K562 (cell line): ENCODE results near the gene MIER2. TPM values are rescaled to one million over a fixed set of nuclear protein-coding genes. Genes with fewer than 3 reads are reported as not detected.

Experiments
- ATAC-seq: fragments of 200-7000 bp; cut with Tn5 transposase; 3 replicates; pipeline ENCODE4 v1.9.1; 2020; ENCODE audit warnings: moderate library complexity
- BruUV-seq: library from RNA; stranded (reverse); fragments of 400-500 nt; replicated peaks from 2 replicates; lab custom pipeline; 2021; lab: Mats Ljungman, UMichigan
- CTCF ChIA-PET: fragments of 300-600 bp; formaldehyde crosslinking; extraction: SDS; loops from one replicate; lab custom pipeline; 2021; ENCODE audit warnings: low intra/inter-chr PET ratio; lab: Yijun Ruan, JAX
- POLR2A ChIA-PET: fragments of 300-600, 350-650 bp; sonication (Branson Sonifier 250); formaldehyde crosslinking; extraction: SDS; loops from one replicate; lab custom pipeline; 2021; ENCODE audit warnings: antibody characterized with exemption, inconsistent platforms; lab: Yijun Ruan, JAX
- DNase-seq, 4 experiments: peaks; one replicate each; pipeline versions ENCODE4 v3.0.0 to v3.0.0-alpha.2; 2011 to 2018; ENCODE audit warnings: low spot score in 3 of 4, mixed read lengths in 3 of 4; ENCODE audit errors: extremely low read depth in 1 of 4
- FAIRE-seq: peaks from 2 replicates; lab custom pipeline; 2011; peaks lifted over from hg19 to GRCh38; lab: Jason Lieb, UNC
- H2AFZ ChIP-seq: 2 replicates; pipeline ENCODE4 v1.6.0; 2011; ENCODE audit warnings: low read depth, low read length, control low read depth, inconsistent platforms
- H3K27ac ChIP-seq: fragments of 200-600 bp; 3 replicates; pipeline ENCODE4 v1.8.0; 2011; ENCODE audit warnings: low read depth, mild to moderate bottlenecking, control low read depth, inconsistent platforms, low read length, moderate library complexity, mixed read lengths; ENCODE audit errors: extremely low read depth
- H3K27me3 ChIP-seq, 2 experiments: fragments of 300-600 bp in 1 of 2; 2 replicates in 1 of 2; 3 replicates in 1 of 2; pipeline versions ENCODE4 v1.6.0 to v1.8.0; 2011; ENCODE audit warnings: inconsistent platforms in 2 of 2, low read length in 2 of 2, mild to moderate bottlenecking in 1 of 2, mixed read lengths in 1 of 2, moderate library complexity in 1 of 2; ENCODE audit not compliant: control insufficient read depth in 2 of 2, insufficient read depth in 2 of 2
- H3K36me3 ChIP-seq: fragments of 300-600 bp; 3 replicates; pipeline ENCODE4 v1.8.0; 2011; ENCODE audit warnings: mild to moderate bottlenecking, low read length, inconsistent platforms; ENCODE audit not compliant: control insufficient read depth, insufficient read depth
- H3K4me1 ChIP-seq, 2 experiments: fragments of 200-600 bp in 1 of 2; replicated peaks in 1 of 2; 2 replicates in 1 of 2; 3 replicates in 1 of 2; pipeline versions ENCODE4 v1.5.1 to v1.8.0; 2011; ENCODE audit warnings: inconsistent platforms in 2 of 2, low read length in 2 of 2, mild to moderate bottlenecking in 1 of 2, mixed read lengths in 1 of 2, moderate library complexity in 1 of 2; ENCODE audit not compliant: control insufficient read depth in 2 of 2, insufficient read depth in 2 of 2
- H3K4me2 ChIP-seq: 2 replicates; pipeline ENCODE4 v1.6.1; 2011; ENCODE audit warnings: low read length, control low read depth, inconsistent platforms, mixed read lengths; ENCODE audit not compliant: insufficient read depth
- H3K4me3 ChIP-seq: fragments of 200-600 bp; sonication (generic), shearing (Covaris generic); 2 replicates; pipeline ENCODE4 v1.5.1; 2016; ENCODE audit warnings: control low read depth, inconsistent platforms
- H3K79me2 ChIP-seq: fragments of 200-600 bp; 3 replicates; pipeline ENCODE4 v1.8.0; 2011; ENCODE audit warnings: low read length, inconsistent platforms; ENCODE audit not compliant: control insufficient read depth, insufficient read depth
- H3K9ac ChIP-seq, 2 experiments: 2 replicates each; pipeline versions ENCODE4 v1.6.0 to v1.6.1; 2011; ENCODE audit warnings: low read depth in 2 of 2, low read length in 2 of 2, control low read depth in 1 of 2, inconsistent platforms in 1 of 2, mild to moderate bottlenecking in 1 of 2, mixed read lengths in 1 of 2; ENCODE audit not compliant: insufficient read depth in 1 of 2
- H3K9me1 ChIP-seq: one replicate; pipeline ENCODE4 v1.6.0; 2011; ENCODE audit warnings: inconsistent platforms, mild to moderate bottlenecking, low read length, moderate library complexity; ENCODE audit not compliant: control insufficient read depth, insufficient read depth
- H3K9me3 ChIP-seq: replicated peaks from 2 replicates; pipeline ENCODE4 v1.5.1; 2011; ENCODE audit warnings: low read depth, low read length, inconsistent platforms; ENCODE audit not compliant: control insufficient read depth, insufficient read depth
- H4K20me1 ChIP-seq: replicated peaks from 2 replicates; pipeline ENCODE4 v1.6.1; 2011; ENCODE audit warnings: low read length, inconsistent platforms, mixed read lengths; ENCODE audit not compliant: control insufficient read depth, insufficient read depth
- ATF2 ChIP-seq: sonication (generic); formaldehyde crosslinking; IDR thresholded peaks from 2 replicates; pipeline ENCODE4 v1.8.1; 2022; ENCODE audit warnings: missing genetic modification reagents
- CBX3 ChIP-seq, 2 experiments: IDR thresholded peaks; 1 replicate in 1 of 2; 2 replicates in 1 of 2; pipeline ENCODE4 v1.6.1; 2012; ENCODE audit warnings: inconsistent platforms in 2 of 2, low read length in 2 of 2, borderline replicate concordance in 1 of 2, control low read depth in 1 of 2
- CREB5 ChIP-seq: fragments of 250-450 bp; sonication (Bioruptor Pico); IDR thresholded peaks from 2 replicates; pipeline ENCODE4 v1.5.0; 2020; ENCODE audit warnings: mild to moderate bottlenecking
- E2F5 ChIP-seq: sonication (generic); formaldehyde crosslinking; IDR thresholded peaks from 2 replicates; pipeline ENCODE4 v1.8.0; 2022; ENCODE audit warnings: mild to moderate bottlenecking, missing genetic modification reagents
- HNRNPL ChIP-seq: fragments of 200-400 bp; formaldehyde crosslinking; IDR thresholded peaks from 2 replicates; pipeline ENCODE4 v1.6.1; 2017; ENCODE audit warnings: low read depth, mild to moderate bottlenecking, low read length
- RBFOX2 ChIP-seq: fragments of 200-400 bp; formaldehyde crosslinking; IDR thresholded peaks from 2 replicates; pipeline ENCODE4 v1.6.1; 2017; ENCODE audit warnings: low read depth, mild to moderate bottlenecking, low read length, moderate library complexity
- USF1 ChIP-seq: sonication (generic); formaldehyde crosslinking; IDR thresholded peaks from 2 replicates; pipeline ENCODE4 v1.9.0; 2022; ENCODE audit warnings: mild to moderate bottlenecking, missing genetic modification reagents
- ZFP91 ChIP-seq: sonication (generic); formaldehyde crosslinking; IDR thresholded peaks from 2 replicates; pipeline ENCODE4 v1.8.0; 2022; ENCODE audit warnings: mild to moderate bottlenecking, missing genetic modification reagents
- ZNF316 ChIP-seq: fragments of 450-650 bp; IDR thresholded peaks from 2 replicates; pipeline ENCODE4 v1.6.1; 2016
- ZNF584 ChIP-seq: fragments of 200-800 bp; sonication (Bioruptor generic); IDR thresholded peaks from 2 replicates; pipeline ENCODE4 v1.6.1; 2016; ENCODE audit warnings: low read depth, mild to moderate bottlenecking, missing genetic modification characterization, missing compliant biosample characterization
- WGBS: fragments of 100-300 bp; shearing (Covaris generic); methylation state at CpG from one replicate; pipeline ENCODE4 v1.1.6; 2016; ENCODE audit warnings: low coverage, mixed read lengths; ENCODE audit not compliant: insufficient coverage; ENCODE audit errors: missing lambda C conversion rate; 5-methylcytosine and 5-hydroxymethylcytosine counted together
- in situ Hi-C: fragments of 300-500 bp; cut with MboI; formaldehyde crosslinking; loops from 4 replicates; pipeline ENCODE4 v1.15.0; 2018; ENCODE audit warnings: inconsistent platforms, mixed read lengths
- intact Hi-C: fragments of 100-400 bp; cut with micrococcal nuclease; formaldehyde crosslinking; loops from 2 replicates; pipeline ENCODE4 v1.14.2; 2022
- polyA plus RNA-seq, 8 experiments: library from polyadenylated mRNA; depleted of rRNA in 4 of 8; stranded (reverse) in 5 of 8; unstranded in 3 of 8; fragments of >200 nt; fragmentation: Nextera tagmentation in 2 of 8; fragmentation: Illumina TruSeq in 1 of 8; extraction: Ambion mirVana in 2 of 8; extraction: Trizol in 1 of 8; gene quantifications; 2 replicates each; pipeline versions ENCODE4 v1.2.1 to v1.2.3, GENCODE V29; 2011 to 2014; ENCODE audit warnings: inconsistent platforms in 1 of 8, missing spikeins in 1 of 8
- total RNA-seq, 7 experiments: library from RNA; depleted of rRNA in 6 of 7; stranded (reverse); fragments of >200 nt in 6 of 7; fragmentation: Illumina TruSeq in 2 of 7; extraction: Trizol in 2 of 7; gene quantifications; 2 replicates each; pipeline versions ENCODE4 v1.2.1 to v1.2.3, GENCODE V29; 2011 to 2021; ENCODE audit warnings: low replicate concordance in 1 of 7

Gene MIER2
- total and polyA plus RNA-seq, 9 of the 15 experiments (the other 6 are each of a cell fraction or from before 2014, with no cell fraction given) = 0.46 to 34.7 (median 15.6) TPM

GRCh38 chr19:336067-336614 lies 8.5 kb downstream of the MIER2 start:
- POLR2A ChIA-PET = interaction anchor here (0.7 kb wide), 1 partner anchor 80 kb away, joined by 3 read pairs; no protein-coding TSS in a partner anchor
- CTCF ChIA-PET = interaction anchor here (0.6 kb wide), 1 partner anchor 9 kb away, joined by 3 read pairs; no protein-coding TSS in a partner anchor
- TF ChIP-seq E2F5 (CRISPR knock-in tag) (no peak), CREB5 (CRISPR knock-in tag) (no peak), ATF2 (no peak), ZNF584 (CRISPR knock-in tag) (no peak), ZFP91 (CRISPR knock-in tag) (no peak), ZNF316 (no peak), RBFOX2 (no peak), CBX3 (IDR thresholded peaks at IDR 0.05; ENCODE audit: borderline replicate concordance in 1 of 2, low read length in 2 of 2) (peak in 1 of 2 experiments; percentile 71; a peak in 1 of 3 replicates), HNRNPL (no peak), USF1 (CRISPR knock-in tag) (0 out of 2 replicates have a peak, but pooled peaks have one; percentile 9)
- TF ChIP-seq, all 486 proteins: peak for 2
- Histone ChIP-seq H3K4me3 (no peak overlapping the region), H3K27ac (no peak overlapping the region), H4K20me1 (0 out of 2 replicates have a peak, but pooled peaks cover 5% of the 10 kb centered on the region), H3K27me3 (no peaks in the 10 kb centered on the region), H3K4me2 (no peak overlapping the region), H3K9me1 (peaks cover 7% of the 10 kb centered on the region), H3K79me2 (peaks cover 66% of the 10 kb centered on the region), H3K4me1 (peaks cover 12 to 24% of the 10 kb centered on the region in 2 experiments; a peak in 4 of 5 replicates), H2AFZ (no peak overlapping the region), H3K36me3 (peaks cover 69% of the 10 kb centered on the region; the same call in 2 of the 3 replicates), H3K9ac (peak overlapping the region in 1 of 2 experiments; percentile 17; a peak in 1 of 4 replicates), H3K9me3 (peaks cover 8% of the 10 kb centered on the region; the same call in 1 of the 2 replicates)
- FAIRE-seq (no peak), DNase-seq (peak in 1 of 4 experiments; percentile 19), ATAC-seq (no peak)
- 85% methylated on average over 14 of the region's 20 CpGs for WGBS
- in situ Hi-C loops = no loop called here
- no TSS peak for BruUV-seq
- intact Hi-C loops = no loop called here
